Measurements from ENCODE around the gene TTC27.

The TTC27 gene

DNA sequence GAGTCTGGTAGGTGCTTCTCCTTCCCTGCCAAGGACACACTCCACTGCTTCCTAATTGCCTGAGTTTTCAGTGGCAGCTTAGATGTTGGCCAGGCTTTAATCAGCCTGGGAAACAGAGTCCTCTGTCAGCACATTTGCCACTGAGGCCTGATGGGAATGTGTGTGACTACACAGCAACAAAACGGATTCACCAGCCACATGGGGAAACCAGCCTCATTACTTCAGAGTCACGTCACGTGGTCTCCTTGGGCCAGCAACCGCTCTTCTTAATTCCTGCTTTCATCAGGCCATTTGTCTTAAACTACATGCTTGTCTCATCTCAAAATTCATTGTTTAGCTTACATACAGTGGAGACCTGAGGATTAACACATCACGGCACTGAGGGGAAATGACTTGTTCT lies 225.0 kb downstream of the TTC27 start:
- H3K27ac ChIP-seq, result no peak overlapping the region
- TF ChIP-seq, protein P1, sequence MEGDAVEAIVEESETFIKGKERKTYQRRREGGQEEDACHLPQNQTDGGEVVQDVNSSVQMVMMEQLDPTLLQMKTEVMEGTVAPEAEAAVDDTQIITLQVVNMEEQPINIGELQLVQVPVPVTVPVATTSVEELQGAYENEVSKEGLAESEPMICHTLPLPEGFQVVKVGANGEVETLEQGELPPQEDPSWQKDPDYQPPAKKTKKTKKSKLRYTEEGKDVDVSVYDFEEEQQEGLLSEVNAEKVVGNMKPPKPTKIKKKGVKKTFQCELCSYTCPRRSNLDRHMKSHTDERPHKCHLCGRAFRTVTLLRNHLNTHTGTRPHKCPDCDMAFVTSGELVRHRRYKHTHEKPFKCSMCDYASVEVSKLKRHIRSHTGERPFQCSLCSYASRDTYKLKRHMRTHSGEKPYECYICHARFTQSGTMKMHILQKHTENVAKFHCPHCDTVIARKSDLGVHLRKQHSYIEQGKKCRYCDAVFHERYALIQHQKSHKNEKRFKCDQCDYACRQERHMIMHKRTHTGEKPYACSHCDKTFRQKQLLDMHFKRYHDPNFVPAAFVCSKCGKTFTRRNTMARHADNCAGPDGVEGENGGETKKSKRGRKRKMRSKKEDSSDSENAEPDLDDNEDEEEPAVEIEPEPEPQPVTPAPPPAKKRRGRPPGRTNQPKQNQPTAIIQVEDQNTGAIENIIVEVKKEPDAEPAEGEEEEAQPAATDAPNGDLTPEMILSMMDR (conservative IDR thresholded peaks at IDR 0.05), result no peak

DNA sequence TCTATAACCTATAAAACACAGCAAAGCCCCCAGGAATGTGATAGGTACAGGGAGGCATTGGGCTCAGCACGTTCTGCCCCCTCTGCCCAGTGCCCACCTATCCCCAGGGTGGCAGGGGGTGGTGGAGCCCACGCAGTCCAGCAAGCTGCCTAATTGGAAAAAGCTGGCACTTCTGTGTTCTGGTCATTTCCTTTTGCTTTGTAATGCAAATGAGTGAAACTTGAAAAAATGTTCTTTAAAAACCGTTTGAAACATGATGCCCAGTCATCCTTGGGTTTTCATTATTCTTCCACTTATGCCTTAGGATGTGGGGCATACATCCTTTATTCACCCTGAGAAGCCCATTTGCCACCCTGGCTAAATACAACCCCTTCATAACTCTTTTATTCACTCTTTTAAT lies 229.0 kb downstream of the TTC27 start:
- no peak overlapping the region for H3K27ac ChIP-seq
- TF ChIP-seq, protein P1 (conservative IDR thresholded peaks at IDR 0.05), result no peak

DNA sequence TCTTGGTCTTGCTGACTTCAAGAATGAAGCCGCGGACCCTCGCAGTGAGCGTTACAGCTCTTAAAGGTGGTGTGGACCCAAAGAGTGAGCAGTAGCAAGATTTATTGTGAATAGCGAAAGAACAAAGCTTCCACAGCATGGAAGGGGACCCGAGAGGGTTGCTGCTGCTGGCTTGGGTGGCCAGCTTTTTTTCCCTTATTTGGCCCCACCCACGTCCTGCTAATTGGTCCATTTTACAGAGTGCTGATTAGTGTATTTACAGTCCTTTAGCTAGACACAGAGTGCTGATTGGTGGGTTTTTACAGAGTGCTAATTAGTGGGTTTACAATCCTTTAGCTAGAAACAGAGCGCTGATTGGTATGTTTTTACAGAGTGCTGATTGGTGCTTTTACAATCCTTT lies 230.9 kb downstream of the TTC27 start:
- TF ChIP-seq, protein P1 (conservative IDR thresholded peaks at IDR 0.05), result no peak
- H3K27ac ChIP-seq, result no peak overlapping the region

DNA sequence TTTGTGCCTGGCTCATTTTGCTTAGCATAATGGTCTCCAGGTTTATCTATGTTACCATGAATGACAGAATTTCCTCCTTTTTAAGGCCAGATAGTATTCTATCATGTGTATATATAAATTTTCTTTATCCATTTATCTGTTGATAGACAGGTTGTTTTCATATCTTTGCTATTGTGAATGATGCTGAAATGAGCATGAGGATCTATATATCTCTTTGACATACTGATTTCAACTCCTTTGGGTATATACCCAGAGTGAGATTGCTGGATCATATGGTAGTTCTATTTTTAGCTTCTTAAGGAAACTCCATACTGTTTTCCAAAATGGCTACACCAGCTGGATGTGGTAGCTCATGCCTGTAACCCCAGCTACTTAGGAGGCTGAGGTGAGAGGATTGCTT lies 232.5 kb downstream of the TTC27 start:
- no peak overlapping the region for H3K27ac ChIP-seq
- TF ChIP-seq, protein P1 (conservative IDR thresholded peaks at IDR 0.05), result no peak

DNA sequence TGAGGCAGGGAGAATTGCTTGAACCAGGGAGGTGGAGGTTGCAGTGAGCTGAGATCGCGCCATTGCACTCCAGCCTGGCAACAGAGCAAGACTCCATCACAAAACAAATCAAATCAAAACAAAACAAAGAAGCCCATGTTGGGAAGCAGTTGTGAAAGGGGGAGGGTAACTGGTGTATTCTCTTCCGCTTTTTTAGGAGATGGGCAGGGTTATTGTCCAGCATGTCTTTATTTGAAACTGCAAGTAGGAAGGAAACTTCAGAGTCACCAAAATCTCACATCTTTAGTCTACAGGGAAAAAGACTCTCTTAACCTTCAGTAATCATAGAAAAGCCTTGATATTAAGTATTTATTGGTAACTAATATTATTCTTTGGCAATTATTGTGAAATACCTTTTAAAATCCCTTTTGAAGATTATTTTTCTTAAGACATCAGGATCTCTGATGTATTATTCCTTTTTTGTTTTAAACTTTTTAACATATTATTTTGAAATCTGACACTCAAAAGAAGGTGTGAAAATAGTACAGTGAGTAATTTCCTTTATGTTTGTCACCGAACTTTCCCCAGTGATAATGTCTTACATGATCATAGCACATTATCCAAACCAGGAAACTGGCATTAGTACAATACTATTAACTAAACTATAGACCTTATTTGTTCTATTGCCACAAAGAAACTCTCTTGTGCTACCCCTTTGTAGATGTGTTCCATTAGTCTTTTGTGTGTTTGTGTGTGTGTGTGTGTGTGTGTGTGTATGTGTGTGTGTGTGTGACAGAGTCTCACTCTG lies 234.6 kb downstream of the TTC27 start:
- H3K27ac ChIP-seq, result no peak overlapping the region
- TF ChIP-seq, protein P1 (conservative IDR thresholded peaks at IDR 0.05), result no peak

DNA sequence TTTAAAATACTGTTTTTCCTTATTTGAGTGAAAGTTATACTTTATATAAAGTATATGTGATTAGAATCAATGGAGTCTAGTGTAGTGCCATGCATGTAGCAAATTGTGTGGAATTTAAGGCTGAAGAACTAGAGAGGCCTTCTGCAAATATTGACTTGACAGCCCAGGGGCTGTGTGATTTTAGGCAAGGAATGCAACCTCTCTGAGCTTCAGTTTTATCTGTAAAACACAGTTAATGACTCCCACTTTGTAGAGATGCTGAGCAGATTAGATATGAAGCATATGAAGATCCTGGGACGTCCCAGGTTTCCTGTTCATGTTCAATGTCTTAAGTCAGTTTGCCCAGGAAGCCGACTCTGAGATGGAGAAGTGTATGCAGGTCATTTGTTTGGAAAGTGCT lies 235.5 kb downstream of the TTC27 start:
- H3K27ac ChIP-seq, result no peak overlapping the region
- TF ChIP-seq, protein P1 (conservative IDR thresholded peaks at IDR 0.05), result no peak

DNA sequence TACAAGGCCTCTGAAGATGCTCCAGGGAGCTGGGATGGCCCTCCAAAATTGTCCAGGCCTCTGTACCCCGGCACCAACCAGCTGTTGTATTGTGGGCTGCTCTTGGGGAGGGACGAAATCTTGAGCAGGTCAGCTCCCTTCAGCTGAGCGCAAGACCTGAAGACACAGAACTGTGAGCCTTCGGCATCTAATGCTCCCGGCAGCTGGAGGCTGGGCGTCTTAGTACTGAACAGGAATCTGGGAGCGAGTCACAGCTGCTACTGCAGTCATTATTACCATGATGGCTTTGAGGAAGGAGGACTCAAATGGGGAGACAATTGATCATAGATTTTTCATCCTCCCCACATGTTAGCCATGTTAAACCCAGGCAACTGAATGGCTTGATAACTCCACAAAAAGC lies 236.0 kb downstream of the TTC27 start:
- H3K27ac ChIP-seq, result no peak overlapping the region

More for the DNA sequence above, 236.0 kb downstream of the TTC27 start:
- TF ChIP-seq, protein P1 (conservative IDR thresholded peaks at IDR 0.05), result no peak

Data from VCaP (cell line).